ENCODE results near the gene NOP53.
"Not testable (repeated sequence)": the region's sequence is repeated elsewhere in the genome, so short reads cannot be mapped to it uniquely, and the experiment has no call there.

GRCh38 chr19:47777245-47778048 lies 32.1 kb downstream of the NOP53 start:
- TF ChIP-seq, protein P1, sequence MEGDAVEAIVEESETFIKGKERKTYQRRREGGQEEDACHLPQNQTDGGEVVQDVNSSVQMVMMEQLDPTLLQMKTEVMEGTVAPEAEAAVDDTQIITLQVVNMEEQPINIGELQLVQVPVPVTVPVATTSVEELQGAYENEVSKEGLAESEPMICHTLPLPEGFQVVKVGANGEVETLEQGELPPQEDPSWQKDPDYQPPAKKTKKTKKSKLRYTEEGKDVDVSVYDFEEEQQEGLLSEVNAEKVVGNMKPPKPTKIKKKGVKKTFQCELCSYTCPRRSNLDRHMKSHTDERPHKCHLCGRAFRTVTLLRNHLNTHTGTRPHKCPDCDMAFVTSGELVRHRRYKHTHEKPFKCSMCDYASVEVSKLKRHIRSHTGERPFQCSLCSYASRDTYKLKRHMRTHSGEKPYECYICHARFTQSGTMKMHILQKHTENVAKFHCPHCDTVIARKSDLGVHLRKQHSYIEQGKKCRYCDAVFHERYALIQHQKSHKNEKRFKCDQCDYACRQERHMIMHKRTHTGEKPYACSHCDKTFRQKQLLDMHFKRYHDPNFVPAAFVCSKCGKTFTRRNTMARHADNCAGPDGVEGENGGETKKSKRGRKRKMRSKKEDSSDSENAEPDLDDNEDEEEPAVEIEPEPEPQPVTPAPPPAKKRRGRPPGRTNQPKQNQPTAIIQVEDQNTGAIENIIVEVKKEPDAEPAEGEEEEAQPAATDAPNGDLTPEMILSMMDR (IDR thresholded peaks at IDR 0.05; ENCODE audit: insufficient read depth, low read length), result not testable (repeated sequence)
- not testable (repeated sequence) for TF ChIP-seq POLR2AphosphoS5 (IDR thresholded peaks at IDR 0.05; ENCODE audit: low read depth)
